ENCODE data around the gene PRICKLE3.

PRICKLE3 gene

GRCh38 chrX:49206543-49206942 lies 20.4 kb upstream of the PRICKLE3 start:
- DNase-seq, result no peak

GRCh38 chrX:49205443-49205842 lies 19.3 kb upstream of the PRICKLE3 start:
- DNase-seq, result no peak

GRCh38 chrX:49204709-49205108 lies 18.5 kb upstream of the PRICKLE3 start:
- no peak for DNase-seq

GRCh38 chrX:49204017-49204416 lies 17.8 kb upstream of the PRICKLE3 start:
- no peak for DNase-seq

GRCh38 chrX:49203536-49203935 lies 17.4 kb upstream of the PRICKLE3 start:
- no peak for DNase-seq

GRCh38 chrX:49202022-49202421 lies 15.8 kb upstream of the PRICKLE3 start:
- DNase-seq, result no peak

- peak; percentile 81 for DNase-seq
Observed at GRCh38 chrX:49199906-49200771, 14.0 kb upstream of the PRICKLE3 start, which contains the start of gene SYP. TSS of gene SYP (minus strand) at chrX:49200193. CDS start at chrX:49200186, 7 bp downstream.

- DNase-seq, result no peak
Observed at GRCh38 chrX:49199315-49199595, 13.1 kb upstream of the PRICKLE3 start.

- DNase-seq, result no peak
Observed at GRCh38 chrX:49198540-49199314, 12.6 kb upstream of the PRICKLE3 start.

GRCh38 chrX:49197543-49198087 lies 11.4 kb upstream of the PRICKLE3 start:
- no peak for DNase-seq

GRCh38 chrX:49193542-49193964 lies 7.4 kb upstream of the PRICKLE3 start:
- no peak for DNase-seq

GRCh38 chrX:49192722-49193328 lies 6.7 kb upstream of the PRICKLE3 start:
- no peak for DNase-seq

GRCh38 chrX:49191574-49192011 lies 5.4 kb upstream of the PRICKLE3 start:
- no peak for DNase-seq

- peak; percentile 74 for DNase-seq
Observed at GRCh38 chrX:49190821-49191573, 4.8 kb upstream of the PRICKLE3 start.

- no peak for DNase-seq
Observed at GRCh38 chrX:49189606-49190005, 3.4 kb upstream of the PRICKLE3 start.

- no peak for DNase-seq
Observed at GRCh38 chrX:49188468-49189076, 2.4 kb upstream of the PRICKLE3 start.

GRCh38 chrX:49187526-49187925 lies 1.4 kb upstream of the PRICKLE3 start:
- DNase-seq, result no peak

- DNase-seq, result no peak
Observed at GRCh38 chrX:49187028-49187394, 838 bp upstream of the PRICKLE3 start.

- no peak for DNase-seq
Observed at GRCh38 chrX:49184294-49185281, 1.6 kb downstream of the PRICKLE3 start.

GRCh38 chrX:49183701-49184281 lies 2.4 kb downstream of the PRICKLE3 start:
- DNase-seq, result no peak

Measured in effector CD4-positive, alpha-beta T cell (primary cell).